Stomach (tissue), 9 donors: ENCODE results near the gene GSG1L. TPM values are rescaled to one million over a fixed set of nuclear protein-coding genes. Genes with fewer than 3 reads are reported as not detected.

Source experiments
- DNase-seq, 2 donors: peaks; one replicate each; pipeline versions ENCODE4 v3.0.0 to v3.0.0-alpha.2; 2013 to 2019
- H3K27ac ChIP-seq, 5 donors: fragments of 200-600 bp in 4 of 5; sonication (generic) in 4 of 5; one replicate each; pipeline ENCODE4 v1.5.1; 2013 to 2019; ENCODE audit warnings: mild to moderate bottlenecking in 1 of 5, moderate library complexity in 1 of 5
- H3K27me3 ChIP-seq, 3 donors: fragments of 200-600 bp; sonication (generic); one replicate each; pipeline ENCODE4 v1.5.1; 2017 to 2019; ENCODE audit warnings: mixed run types in 1 of 3
- H3K36me3 ChIP-seq, 4 donors: fragments of 200-600 bp; sonication (generic); 1 replicate in 3 of 4; 2 replicates in 1 of 4; pipeline ENCODE4 v1.5.1; 2016 to 2019
- H3K4me1 ChIP-seq, 4 donors: fragments of 200-600 bp; sonication (generic); one replicate each; pipeline ENCODE4 v1.5.1; 2016 to 2019
- H3K4me3 ChIP-seq, 4 donors: fragments of 200-600 bp; sonication (generic) in 3 of 4; one replicate each; pipeline ENCODE4 v1.5.1; 2016 to 2019; ENCODE audit warnings: mild to moderate bottlenecking in 1 of 4
- H3K9me3 ChIP-seq, 4 donors: fragments of 200-600 bp; sonication (generic); one replicate each; pipeline ENCODE4 v1.5.1; 2016 to 2019
- EP300 ChIP-seq: sonication (generic); formaldehyde crosslinking; IDR thresholded peaks from one replicate; pipeline ENCODE4 v1.6.1; 2017; ENCODE audit warnings: antibody characterized with exemption
- POLR2A ChIP-seq, 4 donors: fragments of 450-650 bp; IDR thresholded peaks; one replicate each; pipeline ENCODE4 v1.6.1; 2016; ENCODE audit warnings: antibody characterized with exemption in 4 of 4, control low read depth in 2 of 4, mild to moderate bottlenecking in 1 of 4, moderate library complexity in 1 of 4
- POLR2AphosphoS5 ChIP-seq, 3 donors: sonication (generic); formaldehyde crosslinking; IDR thresholded peaks; one replicate each; pipeline ENCODE4 v1.6.1; 2016; ENCODE audit warnings: antibody characterized with exemption in 3 of 3
- WGBS, 5 donors: extraction: QIAGEN DNeasy Blood & Tissue Kit in 3 of 5; methylation state at CpG; one replicate each; pipeline versions ENCODE4 v1.1.5 to v1.1.7; 2013 to 2018; 5-methylcytosine and 5-hydroxymethylcytosine counted together
- intact Hi-C: fragments of 100-400 bp; cut with DNase I; formaldehyde crosslinking; loops from one replicate; pipeline ENCODE4 v1.15.1; 2023; ENCODE audit warnings: low total_unique reads
- polyA plus RNA-seq, 3 donors: library from polyadenylated mRNA; stranded (reverse); fragments of 200-250 nt; gene quantifications; one replicate each; pipeline ENCODE4 v1.2.3, GENCODE V29; 2013
- total RNA-seq, 5 donors: library from RNA; depleted of rRNA; stranded (reverse); fragments of >200 nt; gene quantifications; one replicate each; pipeline versions ENCODE4 v1.1.0 to v1.2.3, GENCODE V29; 2014 to 2016
- TF ChIP-seq, protein P1 (sequence below), 7 experiments: fragments of 450-650 bp in 4 of 7; fragments of 200-600 bp in 3 of 7; sonication (generic) in 3 of 7; IDR thresholded peaks; one replicate each; pipeline ENCODE4 v1.5.1; 2016 to 2019; ENCODE audit warnings: antibody characterized with exemption in 7 of 7, control low read depth in 2 of 7, mild to moderate bottlenecking in 1 of 7
- donor health status: healthy with polysubstance abuse.
- donor health status: Bipolar disorder and iron deficiency.
- donor health status: healthy.

Gene GSG1L
- total and polyA plus RNA-seq, 8 donors = 0.06 TPM; not detected in 7

DNA sequence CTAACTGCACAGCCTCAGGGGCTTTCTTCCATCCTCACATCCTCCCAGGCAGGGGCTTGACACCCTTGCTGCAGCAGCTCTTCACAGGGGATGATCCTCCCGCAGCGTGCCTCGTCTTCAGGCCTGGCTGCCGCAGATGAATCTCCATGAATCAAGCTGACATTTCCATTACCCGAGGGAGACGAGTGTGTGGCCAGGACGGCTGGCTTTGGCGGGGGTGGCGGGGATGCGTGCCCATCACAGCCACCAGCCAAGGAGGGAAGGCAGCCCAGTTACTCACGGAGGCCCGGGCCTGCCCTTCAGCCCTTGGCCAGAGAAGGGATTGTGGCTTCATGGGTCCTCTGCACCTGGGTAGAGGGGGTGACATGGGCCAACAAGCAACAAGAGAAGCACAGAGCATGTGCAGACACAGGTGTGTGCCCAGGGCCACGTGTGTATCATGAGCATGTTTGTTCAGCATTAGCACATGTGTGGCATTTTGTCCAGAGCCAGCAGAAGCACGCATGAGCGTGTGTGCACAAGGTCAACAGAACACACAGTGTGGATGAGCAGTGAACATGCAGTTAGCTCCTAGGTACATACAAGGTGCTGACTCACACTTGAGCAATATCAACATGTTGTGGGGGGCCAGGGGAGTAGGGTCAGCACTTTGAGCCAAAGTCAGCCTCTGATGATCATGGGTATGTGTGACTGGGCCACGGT, 277.1 kb downstream of the GSG1L start:
- 72 to 82% (median 75%) methylated on average over 9 to 16 of the region's 16 CpGs for WGBS, 5 donors
- intact Hi-C loops = no loop called here
- TF ChIP-seq POLR2AphosphoS5 (IDR thresholded peaks at IDR 0.05) (no peak), EP300 (no peak), POLR2A (IDR thresholded peaks at IDR 0.05) (no peak)
- TF ChIP-seq, protein P1, sequence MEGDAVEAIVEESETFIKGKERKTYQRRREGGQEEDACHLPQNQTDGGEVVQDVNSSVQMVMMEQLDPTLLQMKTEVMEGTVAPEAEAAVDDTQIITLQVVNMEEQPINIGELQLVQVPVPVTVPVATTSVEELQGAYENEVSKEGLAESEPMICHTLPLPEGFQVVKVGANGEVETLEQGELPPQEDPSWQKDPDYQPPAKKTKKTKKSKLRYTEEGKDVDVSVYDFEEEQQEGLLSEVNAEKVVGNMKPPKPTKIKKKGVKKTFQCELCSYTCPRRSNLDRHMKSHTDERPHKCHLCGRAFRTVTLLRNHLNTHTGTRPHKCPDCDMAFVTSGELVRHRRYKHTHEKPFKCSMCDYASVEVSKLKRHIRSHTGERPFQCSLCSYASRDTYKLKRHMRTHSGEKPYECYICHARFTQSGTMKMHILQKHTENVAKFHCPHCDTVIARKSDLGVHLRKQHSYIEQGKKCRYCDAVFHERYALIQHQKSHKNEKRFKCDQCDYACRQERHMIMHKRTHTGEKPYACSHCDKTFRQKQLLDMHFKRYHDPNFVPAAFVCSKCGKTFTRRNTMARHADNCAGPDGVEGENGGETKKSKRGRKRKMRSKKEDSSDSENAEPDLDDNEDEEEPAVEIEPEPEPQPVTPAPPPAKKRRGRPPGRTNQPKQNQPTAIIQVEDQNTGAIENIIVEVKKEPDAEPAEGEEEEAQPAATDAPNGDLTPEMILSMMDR (IDR thresholded peaks at IDR 0.05) = no peak

DNA sequence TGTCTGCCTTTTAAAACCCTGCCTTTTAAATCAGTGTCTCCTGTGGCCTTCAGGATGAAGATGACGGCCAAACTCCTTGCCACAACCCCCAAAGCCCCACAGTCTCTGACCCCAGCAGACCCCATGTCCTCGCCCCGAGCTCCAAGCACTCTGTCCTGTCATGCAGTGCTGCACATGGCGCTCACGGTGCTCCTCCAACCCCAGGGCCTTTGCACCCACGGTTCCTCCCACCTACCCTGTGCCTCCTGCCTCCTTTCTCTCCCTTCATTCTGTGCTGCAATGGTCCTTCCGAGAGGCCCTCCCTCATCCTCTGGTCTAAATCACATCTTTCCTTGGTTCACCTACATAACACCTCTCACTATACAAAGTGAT, 278.2 kb downstream of the GSG1L start:
- Histone ChIP-seq H3K36me3 (no peaks in the 10 kb centered on the region), H3K27me3 (peaks cover 0 to 17% (median 0%) of the 10 kb centered on the region in 3 donors), H3K4me1 (peaks cover 0 to 12% (median 2%) of the 10 kb centered on the region in 4 donors), H3K4me3 (no peak overlapping the region), H3K27ac (no peak overlapping the region), H3K9me3 (no peaks in the 10 kb centered on the region)
- no peak for DNase-seq
- no peak for TF ChIP-seq EP300
- TF ChIP-seq POLR2AphosphoS5 (IDR thresholded peaks at IDR 0.05) = no peak
- no peak for TF ChIP-seq POLR2A (IDR thresholded peaks at IDR 0.05)
- TF ChIP-seq, protein P1 (IDR thresholded peaks at IDR 0.05) = no peak
- intact Hi-C loops = no loop called here
- WGBS, 5 donors = 83 to 90% (median 87%) methylated on average over 7 of the region's 7 CpGs

More for the DNA sequence above, 277.1 kb downstream of the GSG1L start:
- peaks cover 0 to 5% (median 0%) of the 10 kb centered on the region in 4 donors for H3K4me1 ChIP-seq
- peaks cover 0 to 17% (median 0%) of the 10 kb centered on the region in 3 donors for H3K27me3 ChIP-seq
- H3K9me3 ChIP-seq = no peaks in the 10 kb centered on the region
- H3K4me3 ChIP-seq = no peak overlapping the region
- no peaks in the 10 kb centered on the region for H3K36me3 ChIP-seq
- DNase-seq = no peak
- no peak overlapping the region for H3K27ac ChIP-seq

DNA sequence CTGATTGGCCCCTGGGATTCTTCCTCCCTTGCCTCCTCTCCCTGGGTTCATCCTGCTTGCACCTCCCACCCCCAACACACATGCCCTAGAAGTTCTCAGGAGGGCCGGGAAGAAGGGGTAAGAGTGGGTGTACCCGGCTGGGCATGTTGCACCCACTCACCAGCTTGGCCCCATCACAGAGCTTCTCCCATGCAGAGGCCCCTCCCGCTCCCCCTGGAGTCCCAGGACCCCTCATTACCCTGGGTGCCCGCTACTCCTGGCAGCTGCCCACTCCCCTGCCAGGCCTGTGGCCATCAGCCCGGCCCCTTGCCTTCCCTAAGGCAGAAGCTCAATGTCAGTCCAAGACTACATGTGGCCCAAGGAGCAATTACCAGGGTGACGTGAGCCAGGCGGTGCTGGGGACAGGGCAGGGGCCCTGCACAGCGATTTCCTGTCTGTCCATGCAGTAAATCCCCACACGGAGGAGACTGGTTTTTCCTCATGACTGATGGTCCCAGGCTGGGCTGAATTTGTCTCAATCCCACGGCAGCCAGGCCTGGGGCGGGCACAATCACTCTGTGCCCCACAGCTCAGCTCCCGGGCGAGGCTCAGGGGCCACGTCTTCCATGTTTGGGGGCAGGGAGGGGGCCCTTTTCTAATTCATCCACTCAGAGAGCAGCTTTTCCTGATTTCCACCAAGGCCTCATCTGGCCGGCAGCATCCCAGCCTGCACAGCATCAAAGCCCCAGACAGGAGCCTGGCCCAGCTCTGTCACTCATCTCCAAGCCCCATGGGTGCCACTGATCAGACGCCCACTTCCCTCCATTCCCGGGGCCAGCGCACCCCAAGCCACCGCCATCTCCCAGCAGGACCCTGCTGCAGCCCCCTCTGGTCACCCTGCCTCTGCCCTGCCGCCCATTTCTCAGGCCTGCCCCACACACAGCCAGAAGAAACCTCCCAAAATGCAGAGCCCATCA, 278.9 kb downstream of the GSG1L start:
- 65 to 74% (median 72%) methylated on average over 16 to 20 of the region's 20 CpGs for WGBS, 5 donors
- peaks cover 0 to 17% (median 0%) of the 10 kb centered on the region in 3 donors for H3K27me3 ChIP-seq
- TF ChIP-seq, protein P1 (IDR thresholded peaks at IDR 0.05) = no peak
- TF ChIP-seq EP300 (no peak), POLR2A (IDR thresholded peaks at IDR 0.05) (no peak), POLR2AphosphoS5 (IDR thresholded peaks at IDR 0.05) (no peak)
- intact Hi-C loops = no loop called here
- no peak overlapping the region for H3K4me3 ChIP-seq
- DNase-seq = peak in 1 of 2 donors; percentile 39
- H3K4me1 ChIP-seq = peaks cover 0 to 19% (median 5%) of the 10 kb centered on the region in 4 donors
- H3K36me3 ChIP-seq = peaks cover 0 to 4% (median 0%) of the 10 kb centered on the region in 4 donors
- H3K27ac ChIP-seq = no peak overlapping the region
- H3K9me3 ChIP-seq = no peaks in the 10 kb centered on the region
